Fibroblast of lung (primary cell): ENCODE data around the gene OR5H14. TPM values are rescaled to one million over a fixed set of nuclear protein-coding genes. Genes with fewer than 3 reads are reported as not detected.

Experiments
- DNase-seq, 2 donors: peaks; one replicate each; pipeline versions ENCODE4 v3.0.0 to v3.0.0-alpha.2; 2010; ENCODE audit warnings: low read depth in 2 of 2
- H2AFZ ChIP-seq: 2 replicates; pipeline ENCODE4 v1.5.1; 2012; ENCODE audit warnings: low read length, control low read depth, inconsistent platforms
- H3K27ac ChIP-seq: 2 replicates; pipeline ENCODE4 v1.5.1; 2011; ENCODE audit warnings: low read length, control low read depth; ENCODE audit not compliant: insufficient read depth
- H3K27me3 ChIP-seq: 2 replicates; pipeline ENCODE4 v1.5.1; 2011; ENCODE audit warnings: mild to moderate bottlenecking, low read length; ENCODE audit not compliant: control insufficient read depth, insufficient read depth
- H3K36me3 ChIP-seq: 2 replicates; pipeline ENCODE4 v1.5.1; 2011; ENCODE audit warnings: low read length; ENCODE audit not compliant: control insufficient read depth, insufficient read depth
- H3K4me1 ChIP-seq: 2 replicates; pipeline ENCODE4 v1.5.1; 2011; ENCODE audit warnings: low read length; ENCODE audit not compliant: control insufficient read depth, insufficient read depth; ENCODE audit errors: extremely low read depth
- H3K4me2 ChIP-seq: 2 replicates; pipeline ENCODE4 v1.5.1; 2011; ENCODE audit warnings: low read length, control low read depth; ENCODE audit not compliant: insufficient read depth; ENCODE audit errors: extremely low read depth
- H3K4me3 ChIP-seq, 4 experiments: fragments of 200-600 bp in 1 of 4; sonication (generic) in 1 of 4; replicated peaks in 1 of 4; 2 replicates each; pipeline ENCODE4 v1.5.1; 2011 to 2016; ENCODE audit warnings: low read length in 4 of 4, low read depth in 3 of 4, mild to moderate bottlenecking in 3 of 4, control low read depth in 2 of 4, inconsistent platforms in 1 of 4, mixed read lengths in 1 of 4; ENCODE audit not compliant: insufficient read depth in 1 of 4; ENCODE audit errors: control extremely low read depth in 1 of 4
- H3K79me2 ChIP-seq: 2 replicates; pipeline ENCODE4 v1.5.1; 2012; ENCODE audit warnings: mild to moderate bottlenecking, low read length, inconsistent platforms; ENCODE audit not compliant: control insufficient read depth, insufficient read depth
- H3K9ac ChIP-seq: 2 replicates; pipeline ENCODE4 v1.5.1; 2011; ENCODE audit warnings: mild to moderate bottlenecking, low read length, control low read depth; ENCODE audit not compliant: insufficient read depth
- H3K9me3 ChIP-seq: 2 replicates; pipeline ENCODE4 v1.5.1; 2012; ENCODE audit warnings: low read depth, low read length; ENCODE audit not compliant: control insufficient read depth, insufficient read depth
- H4K20me1 ChIP-seq: 2 replicates; pipeline ENCODE4 v1.5.1; 2011; ENCODE audit warnings: low read length; ENCODE audit not compliant: control insufficient read depth, insufficient read depth; ENCODE audit errors: extremely low read depth
- EZH2 ChIP-seq: IDR thresholded peaks from 2 replicates; pipeline ENCODE4 v1.5.1; 2012; ENCODE audit warnings: low read length, control low read depth, mild to moderate bottlenecking; ENCODE audit errors: missing control alignments
- polyA minus RNA-seq: library from RNA; depleted of rRNA, polyadenylated mRNA; stranded (reverse); fragments of >200 nt; gene quantifications from 2 replicates; pipeline ENCODE4 v1.2.3, GENCODE V29; 2011; ENCODE audit warnings: low replicate concordance
- polyA plus RNA-seq, 2 donors: library from polyadenylated mRNA; depleted of rRNA in 1 of 2; stranded (reverse) in 1 of 2; unstranded in 1 of 2; fragments of >200 nt; gene quantifications; 2 replicates each; pipeline ENCODE4 v1.2.1, GENCODE V29; 2011 to 2012; ENCODE audit warnings: missing spikeins in 1 of 2
- total RNA-seq: library from RNA; depleted of rRNA; stranded (reverse); fragments of >200 nt; gene quantifications from 2 replicates; pipeline ENCODE4 v1.2.1, GENCODE V29; 2014
- TF ChIP-seq, protein P1 (sequence below), 2 donors: IDR thresholded peaks in 1 of 2; conservative IDR thresholded peaks in 1 of 2; 1 replicate in 1 of 2; 2 replicates in 1 of 2; pipeline ENCODE4 v1.5.1; 2011 to 2012; ENCODE audit warnings: low read length in 2 of 2, control low read depth in 1 of 2, inconsistent platforms in 1 of 2, low read depth in 1 of 2, mild to moderate bottlenecking in 1 of 2

OR5H14 gene
- total RNA-seq (not detected in 2 replicates), polyA plus RNA-seq (not detected in 2 replicates), polyA minus RNA-seq (not detected in 2 replicates)
- not detected in 2 replicates for polyA plus RNA-seq (2012)

DNA sequence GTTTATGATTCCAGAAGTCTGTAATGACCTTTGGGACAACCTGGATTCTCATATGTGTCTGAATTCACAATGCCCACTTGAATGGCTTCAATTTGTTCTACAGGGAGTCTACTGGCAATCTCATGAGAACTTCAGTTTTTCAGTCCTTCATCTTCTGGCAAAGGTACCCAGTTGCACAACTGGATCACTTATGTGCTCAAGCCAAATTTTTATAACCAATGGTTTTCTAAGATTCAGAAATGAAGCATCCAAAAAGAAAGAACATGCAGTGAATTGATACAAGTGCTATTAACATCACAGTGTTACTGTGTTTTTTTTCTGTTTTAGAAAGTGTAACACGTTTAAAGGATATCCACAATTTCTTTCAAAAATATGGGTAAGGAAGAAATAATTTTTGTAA lies at the start of gene OR5H14:
Gene OR5H14 (plus strand): TSS at position 301 of the 400 bp plus-strand sequence. CDS start 1,907 bp downstream, outside the sequence.
- DNase-seq, result no peak
- H3K36me3 ChIP-seq, result no peaks in the 10 kb centered on the region

DNA sequence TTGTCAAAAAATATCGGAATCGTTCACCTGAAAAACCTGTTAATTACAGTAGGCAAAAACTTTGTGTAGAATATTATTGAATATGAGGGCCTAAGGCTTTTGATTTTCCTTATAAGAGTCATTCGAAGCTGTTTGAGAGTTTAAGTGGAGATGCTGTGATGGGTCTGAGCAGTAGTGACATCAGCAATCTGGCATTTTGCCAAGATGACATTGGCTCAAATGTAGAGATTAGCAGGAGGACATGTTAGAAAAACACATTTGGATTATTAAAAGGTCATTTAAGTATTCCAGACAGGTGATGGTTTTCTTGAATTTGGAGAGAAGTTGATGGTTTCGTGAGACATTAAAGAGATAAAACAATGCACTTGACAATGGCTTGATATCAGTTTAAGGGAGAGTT lies 47.4 kb upstream of the OR5H14 start:
- Histone ChIP-seq H3K36me3 (no peaks in the 10 kb centered on the region), H3K9me3 (no peaks in the 10 kb centered on the region)
- DNase-seq, result no peak

More for the DNA sequence above, at the start of gene OR5H14:
- Histone ChIP-seq H3K79me2 (no peaks in the 10 kb centered on the region), H3K27me3 (no peaks in the 10 kb centered on the region), H3K9me3 (no peaks in the 10 kb centered on the region), H3K4me1 (no peaks in the 10 kb centered on the region), H3K27ac (no peak within 1 kb of the TSS), H2AFZ (no peak within 1 kb of the TSS), H4K20me1 (no peaks in the 10 kb centered on the region), H3K4me2 (no peak within 1 kb of the TSS), H3K9ac (no peak within 1 kb of the TSS), H3K4me3 (no peak within 1 kb of the TSS)
- no peak for TF ChIP-seq EZH2
- TF ChIP-seq, protein P1, sequence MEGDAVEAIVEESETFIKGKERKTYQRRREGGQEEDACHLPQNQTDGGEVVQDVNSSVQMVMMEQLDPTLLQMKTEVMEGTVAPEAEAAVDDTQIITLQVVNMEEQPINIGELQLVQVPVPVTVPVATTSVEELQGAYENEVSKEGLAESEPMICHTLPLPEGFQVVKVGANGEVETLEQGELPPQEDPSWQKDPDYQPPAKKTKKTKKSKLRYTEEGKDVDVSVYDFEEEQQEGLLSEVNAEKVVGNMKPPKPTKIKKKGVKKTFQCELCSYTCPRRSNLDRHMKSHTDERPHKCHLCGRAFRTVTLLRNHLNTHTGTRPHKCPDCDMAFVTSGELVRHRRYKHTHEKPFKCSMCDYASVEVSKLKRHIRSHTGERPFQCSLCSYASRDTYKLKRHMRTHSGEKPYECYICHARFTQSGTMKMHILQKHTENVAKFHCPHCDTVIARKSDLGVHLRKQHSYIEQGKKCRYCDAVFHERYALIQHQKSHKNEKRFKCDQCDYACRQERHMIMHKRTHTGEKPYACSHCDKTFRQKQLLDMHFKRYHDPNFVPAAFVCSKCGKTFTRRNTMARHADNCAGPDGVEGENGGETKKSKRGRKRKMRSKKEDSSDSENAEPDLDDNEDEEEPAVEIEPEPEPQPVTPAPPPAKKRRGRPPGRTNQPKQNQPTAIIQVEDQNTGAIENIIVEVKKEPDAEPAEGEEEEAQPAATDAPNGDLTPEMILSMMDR (conservative IDR thresholded peaks at IDR 0.05 in 1 of 2, IDR thresholded peaks at IDR 0.05 in 1 of 2; ENCODE audit: low read depth in 1 of 2, low read length in 2 of 2), result no peak

GRCh38 chr3:98108162-98108561 lies 39.1 kb upstream of the OR5H14 start:
- Histone ChIP-seq H3K4me3 (no peak overlapping the region), H4K20me1 (no peaks in the 10 kb centered on the region), H3K4me2 (no peak overlapping the region), H3K36me3 (no peaks in the 10 kb centered on the region), H2AFZ (no peak overlapping the region), H3K27ac (no peak overlapping the region), H3K9ac (no peak overlapping the region), H3K79me2 (no peaks in the 10 kb centered on the region), H3K9me3 (no peaks in the 10 kb centered on the region), H3K4me1 (no peaks in the 10 kb centered on the region), H3K27me3 (no peaks in the 10 kb centered on the region)
- TF ChIP-seq EZH2, result no peak
- TF ChIP-seq, protein P1 (conservative IDR thresholded peaks at IDR 0.05 in 1 of 2, IDR thresholded peaks at IDR 0.05 in 1 of 2; ENCODE audit: low read depth in 1 of 2, low read length in 2 of 2), result no peak
- DNase-seq, result no peak

More for the DNA sequence above, 47.4 kb upstream of the OR5H14 start:
- H3K27ac ChIP-seq, result no peak overlapping the region
- TF ChIP-seq, protein P1 (conservative IDR thresholded peaks at IDR 0.05 in 1 of 2, IDR thresholded peaks at IDR 0.05 in 1 of 2; ENCODE audit: low read depth in 1 of 2, low read length in 2 of 2), result no peak
- TF ChIP-seq EZH2, result no peak
- H3K4me2 ChIP-seq, result no peak overlapping the region
- no peaks in the 10 kb centered on the region for H3K4me1 ChIP-seq
- no peaks in the 10 kb centered on the region for H3K27me3 ChIP-seq
- no peaks in the 10 kb centered on the region for H4K20me1 ChIP-seq
- H3K79me2 ChIP-seq, result no peaks in the 10 kb centered on the region
- no peak overlapping the region for H3K9ac ChIP-seq
- H3K4me3 ChIP-seq, result no peak overlapping the region
- no peak overlapping the region for H2AFZ ChIP-seq
